A673 (cell line): ENCODE results near the gene STK38L. TPM values are rescaled to one million over a fixed set of nuclear protein-coding genes. Genes with fewer than 3 reads are reported as not detected.

Source experiments
- BruUV-seq: library from RNA; stranded (reverse); fragments of 400-500 nt; replicated peaks from 2 replicates; lab custom pipeline; 2021; lab: Mats Ljungman, UMichigan
- CTCF ChIA-PET: fragments of 300-600 bp; sonication (Branson Sonifier 250); formaldehyde crosslinking; loops from one replicate; lab custom pipeline; 2022; ENCODE audit warnings: antibody characterized with exemption; lab: Charles Lee
- POLR2A ChIA-PET: fragments of 300-600 bp; sonication (Branson Sonifier 250); formaldehyde crosslinking; loops from one replicate; lab custom pipeline; 2022; ENCODE audit warnings: antibody characterized with exemption; ENCODE audit not compliant: low non-redundant PET; lab: Charles Lee
- DNase-seq: peaks from one replicate; pipeline ENCODE4 v3.0.0-alpha.2; 2015; ENCODE audit warnings: low spot score
- H3K27ac ChIP-seq: fragments of 200-600 bp; sonication (generic); 2 replicates; pipeline ENCODE4 v1.5.1; 2016; ENCODE audit warnings: mixed run types, low read depth, mild to moderate bottlenecking, mixed read lengths, antibody characterized with exemption, low read length; ENCODE audit not compliant: poor library complexity, severe bottlenecking
- H3K27me3 ChIP-seq: fragments of 200-600 bp; sonication (generic); replicated peaks from 2 replicates; pipeline ENCODE4 v1.6.1; 2017; ENCODE audit warnings: mixed run types, low read depth, mild to moderate bottlenecking, mixed read lengths, antibody characterized with exemption, low read length; ENCODE audit not compliant: insufficient read depth, poor library complexity
- H3K36me3 ChIP-seq: fragments of 200-600 bp; sonication (generic); 2 replicates; pipeline ENCODE4 v1.6.1; 2016; ENCODE audit warnings: mixed run types, mild to moderate bottlenecking, mixed read lengths, antibody characterized with exemption, low read length; ENCODE audit not compliant: insufficient read depth, poor library complexity, severe bottlenecking
- H3K4me1 ChIP-seq: fragments of 200-600 bp; sonication (generic); 2 replicates; pipeline ENCODE4 v1.6.1; 2017; ENCODE audit warnings: mixed run types, mild to moderate bottlenecking, mixed read lengths, antibody characterized with exemption, low read length; ENCODE audit not compliant: insufficient read depth, poor library complexity, severe bottlenecking
- H3K4me3 ChIP-seq: fragments of 200-600 bp; sonication (generic); 2 replicates; pipeline ENCODE4 v1.5.1; 2016; ENCODE audit warnings: low read depth, mixed run types, mild to moderate bottlenecking, mixed read lengths, low read length; ENCODE audit not compliant: poor library complexity, severe bottlenecking
- H3K9me3 ChIP-seq: fragments of 200-600 bp; sonication (generic); 2 replicates; pipeline ENCODE4 v1.6.1; 2016; ENCODE audit warnings: mixed run types, low read depth, mild to moderate bottlenecking, mixed read lengths, antibody characterized with exemption, low read length; ENCODE audit not compliant: poor library complexity, severe bottlenecking
- CTCF ChIP-seq: fragments of 300-800, 200-600 bp; sonication (generic); conservative IDR thresholded peaks from 2 replicates; pipeline ENCODE4 v1.5.1; 2017; ENCODE audit warnings: low read depth, mild to moderate bottlenecking, antibody characterized with exemption, low read length, moderate library complexity, mixed read lengths
- EZH2 ChIP-seq: fragments of 200-600 bp; sonication (generic); IDR thresholded peaks from 2 replicates; pipeline ENCODE4 v1.6.1; 2017; ENCODE audit warnings: borderline replicate concordance, low read depth, mild to moderate bottlenecking, mixed read lengths, antibody characterized with exemption, low read length; ENCODE audit not compliant: poor library complexity, severe bottlenecking
- intact Hi-C: fragments of 100-400 bp; cut with micrococcal nuclease; formaldehyde crosslinking; loops from one replicate; pipeline ENCODE4 v1.10.0; 2022; ENCODE audit not compliant: unreplicated experiment
- total RNA-seq: library from RNA; stranded (reverse); gene quantifications from 2 replicates; pipeline ENCODE4 v1.2.3, GENCODE V29; 2021

The STK38L gene
- total RNA-seq, 1 experiment from 2014 or later, result 21.0 TPM

- Histone ChIP-seq H3K4me1 (no peaks in the 10 kb centered on the region), H3K9me3 (no peaks in the 10 kb centered on the region), H3K36me3 (no peaks in the 10 kb centered on the region), H3K4me3 (no peak overlapping the region), H3K27ac (no peak overlapping the region), H3K27me3 (no peaks in the 10 kb centered on the region)
- no TSS peak for BruUV-seq
- no peak for DNase-seq
- no peak for TF ChIP-seq CTCF
- no peak for TF ChIP-seq EZH2
- intact Hi-C loops, result no loop called here
- POLR2A ChIA-PET, result no interaction called here
- CTCF ChIA-PET, result no interaction called here
Observed at GRCh38 chr12:27335364-27336281, 91.5 kb downstream of the STK38L start.

GRCh38 chr12:27336282-27336653 is 92.2 kb downstream of the STK38L start:
- no peaks in the 10 kb centered on the region for H3K9me3 ChIP-seq
- H3K36me3 ChIP-seq, result no peaks in the 10 kb centered on the region
- H3K27ac ChIP-seq, result no peak overlapping the region
- no peaks in the 10 kb centered on the region for H3K4me1 ChIP-seq
- H3K4me3 ChIP-seq, result no peak overlapping the region
- intact Hi-C loops, result no loop called here
- ChIA-PET CTCF (no interaction called here), POLR2A (no interaction called here)
- no peak for TF ChIP-seq EZH2
- no peak for TF ChIP-seq CTCF
- no TSS peak for BruUV-seq
- no peak for DNase-seq
- H3K27me3 ChIP-seq, result no peaks in the 10 kb centered on the region

GRCh38 chr12:27337376-27337775 is 93.3 kb downstream of the STK38L start:
- ChIA-PET CTCF (no interaction called here), POLR2A (no interaction called here)
- BruUV-seq, result no TSS peak
- no peak overlapping the region for H3K27ac ChIP-seq
- H3K4me3 ChIP-seq, result no peak overlapping the region
- H3K27me3 ChIP-seq, result no peaks in the 10 kb centered on the region
- TF ChIP-seq CTCF (no peak), EZH2 (no peak)
- intact Hi-C loops, result no loop called here
- no peaks in the 10 kb centered on the region for H3K4me1 ChIP-seq
- no peaks in the 10 kb centered on the region for H3K9me3 ChIP-seq
- DNase-seq, result no peak
- no peaks in the 10 kb centered on the region for H3K36me3 ChIP-seq
